Measurements from ENCODE around the gene TJP3.

The TJP3 gene

GRCh38 chr19:3785451-3785937 is 77.3 kb downstream of the TJP3 start:
- FAIRE-seq, result no peak

- no peak for FAIRE-seq
Observed at GRCh38 chr19:3785938-3786824, 78.0 kb downstream of the TJP3 start, which contains the start of gene MATK. Gene MATK, minus strand, starts transcription at chr19:3786381. Its CDS starts 1,246 bp downstream, at chr19:3785135.

- no peak for FAIRE-seq
Observed at GRCh38 chr19:3788996-3789778, 81.0 kb downstream of the TJP3 start.

GRCh38 chr19:3790209-3790734 is 82.1 kb downstream of the TJP3 start:
- FAIRE-seq, result no peak

GRCh38 chr19:3790941-3791340 is 82.8 kb downstream of the TJP3 start:
- no peak for FAIRE-seq

- FAIRE-seq, result no peak
Observed at GRCh38 chr19:3792114-3792513, 83.9 kb downstream of the TJP3 start.

- no peak for FAIRE-seq
Observed at GRCh38 chr19:3793799-3794198, 85.6 kb downstream of the TJP3 start.

GRCh38 chr19:3796358-3796757 is 88.2 kb downstream of the TJP3 start:
- no peak for FAIRE-seq

- FAIRE-seq, result no peak
Observed at GRCh38 chr19:3798137-3798536, 90.0 kb downstream of the TJP3 start.
